ENCODE measurements around the gene UROC1.

DNA sequence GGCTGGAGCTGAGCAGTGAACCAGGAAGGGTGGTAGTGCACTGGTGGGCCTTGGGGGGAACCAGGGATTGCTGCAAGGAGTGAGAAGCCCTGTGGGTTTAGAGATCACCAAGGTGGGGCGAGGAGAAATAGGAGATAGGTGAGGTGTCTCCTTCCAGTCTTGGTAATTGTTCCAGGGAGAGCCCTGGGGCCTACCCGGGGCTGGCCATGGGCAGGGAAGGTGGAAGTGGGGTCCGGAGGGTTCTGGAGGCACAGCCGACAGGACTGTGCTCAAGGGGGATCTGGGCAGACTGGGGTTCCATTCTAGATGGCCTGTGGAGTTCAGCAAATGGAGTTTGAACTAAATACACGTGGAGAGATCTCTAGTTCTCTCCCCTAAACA, 10.8 kb upstream of the UROC1 start:
- no peak for TF ChIP-seq POLR2A (IDR thresholded peaks at IDR 0.05; ENCODE audit: low read depth, low read length)
- TF ChIP-seq POLR2AphosphoS5 (IDR thresholded peaks at IDR 0.05; ENCODE audit: low read depth, low read length): no peak
